CD4-positive, alpha-beta T cell (primary cell): ENCODE measurements around the gene NFATC1. TPM values are rescaled to one million over a fixed set of nuclear protein-coding genes. Genes with fewer than 3 reads are reported as not detected.

Source experiments
- ATAC-seq: fragments of 200-7000 bp; cut with Tn5 transposase; one replicate; pipeline ENCODE4 v1.10.0; 2022; ENCODE audit warnings: mild to moderate bottlenecking; ENCODE audit not compliant: poor library complexity
- CTCF ChIA-PET: fragments of 350-600 bp; sonication (Branson Sonifier 250); formaldehyde crosslinking; loops from one replicate; lab custom pipeline; 2021; ENCODE audit warnings: antibody characterized with exemption, inconsistent platforms; lab: Charles Lee
- POLR2A ChIA-PET: fragments of 350-600 bp; sonication (Branson Sonifier 250); formaldehyde crosslinking; loops from one replicate; lab custom pipeline; 2021; ENCODE audit warnings: antibody characterized with exemption, inconsistent platforms; lab: Charles Lee
- DNase-seq, 14 experiments: peaks; one replicate each; pipeline ENCODE4 v3.0.0-alpha.2; 2013 to 2020; ENCODE audit warnings: mixed read lengths in 2 of 14
- H3K27ac ChIP-seq, 2 donors: one replicate each; pipeline versions ENCODE4 v1.5.1 to v1.7.0; 2013; ENCODE audit warnings: low read length in 2 of 2, low read depth in 1 of 2, mild to moderate bottlenecking in 1 of 2
- H3K27me3 ChIP-seq, 2 experiments: 1 replicate in 1 of 2; 2 replicates in 1 of 2; pipeline versions ENCODE4 v1.6.1 to v1.7.0; 2013; ENCODE audit warnings: low read length in 2 of 2, control low read depth in 1 of 2, mild to moderate bottlenecking in 1 of 2, moderate library complexity in 1 of 2; ENCODE audit not compliant: insufficient read depth in 2 of 2, control insufficient read depth in 1 of 2
- H3K36me3 ChIP-seq: one replicate; pipeline ENCODE4 v1.6.1; 2013; ENCODE audit warnings: low read length, control low read depth; ENCODE audit not compliant: insufficient read depth
- H3K4me1 ChIP-seq: one replicate; pipeline ENCODE4 v1.6.1; 2013; ENCODE audit warnings: low read length, control low read depth; ENCODE audit not compliant: insufficient read depth
- H3K4me3 ChIP-seq: one replicate; pipeline ENCODE4 v1.5.1; 2013; ENCODE audit warnings: mild to moderate bottlenecking, low read length, moderate library complexity
- H3K9me3 ChIP-seq, 2 experiments: 1 replicate in 1 of 2; 2 replicates in 1 of 2; pipeline versions ENCODE4 v1.6.1 to v1.7.0; 2013; ENCODE audit warnings: low read length in 2 of 2, mild to moderate bottlenecking in 2 of 2, control low read depth in 1 of 2, moderate library complexity in 1 of 2; ENCODE audit not compliant: control insufficient read depth in 1 of 2, insufficient read depth in 1 of 2
- H3K27ac Mint-ChIP-seq: one replicate; pipeline ENCODE4 v1.8.0; 2020; ENCODE audit warnings: mixed read lengths
- H3K27me3 Mint-ChIP-seq: one replicate; pipeline ENCODE4 v1.8.0; 2021; ENCODE audit warnings: mixed read lengths
- H3K36me3 Mint-ChIP-seq: one replicate; pipeline ENCODE4 v1.8.0; 2021; ENCODE audit warnings: low read depth, mixed read lengths
- H3K4me1 Mint-ChIP-seq: one replicate; pipeline ENCODE4 v1.8.0; 2021; ENCODE audit warnings: low read depth, mixed read lengths
- H3K4me3 Mint-ChIP-seq: one replicate; pipeline ENCODE4 v1.8.0; 2020; ENCODE audit warnings: mild to moderate bottlenecking, mixed read lengths
- H3K9me3 Mint-ChIP-seq: one replicate; pipeline ENCODE4 v1.8.0; 2020; ENCODE audit warnings: mixed read lengths
- intact Hi-C, 2 experiments: fragments of 100-400 bp; cut with DNase I in 1 of 2; cut with micrococcal nuclease in 1 of 2; formaldehyde crosslinking; loops; one replicate each; pipeline versions ENCODE4 v1.15.1 to v1.9.0; 2023 to 2025; cut with DNase I, micrococcal nuclease
- total RNA-seq, 174 experiments: library from RNA in 2 of 174; stranded (reverse) in 2 of 174; gene quantifications; one replicate each; pipeline ENCODE4 v1.2.3 and lab custom pipeline; 2021 to 2026
- TF ChIP-seq, protein P1 (sequence below): fragments of 200-600 bp; IDR thresholded peaks from one replicate; pipeline ENCODE4 v1.8.0; 2022; ENCODE audit warnings: antibody characterized with exemption, mild to moderate bottlenecking

NFATC1 gene
- total RNA-seq, 2 experiments from 2014 or later, result 107 to 113 TPM

DNA sequence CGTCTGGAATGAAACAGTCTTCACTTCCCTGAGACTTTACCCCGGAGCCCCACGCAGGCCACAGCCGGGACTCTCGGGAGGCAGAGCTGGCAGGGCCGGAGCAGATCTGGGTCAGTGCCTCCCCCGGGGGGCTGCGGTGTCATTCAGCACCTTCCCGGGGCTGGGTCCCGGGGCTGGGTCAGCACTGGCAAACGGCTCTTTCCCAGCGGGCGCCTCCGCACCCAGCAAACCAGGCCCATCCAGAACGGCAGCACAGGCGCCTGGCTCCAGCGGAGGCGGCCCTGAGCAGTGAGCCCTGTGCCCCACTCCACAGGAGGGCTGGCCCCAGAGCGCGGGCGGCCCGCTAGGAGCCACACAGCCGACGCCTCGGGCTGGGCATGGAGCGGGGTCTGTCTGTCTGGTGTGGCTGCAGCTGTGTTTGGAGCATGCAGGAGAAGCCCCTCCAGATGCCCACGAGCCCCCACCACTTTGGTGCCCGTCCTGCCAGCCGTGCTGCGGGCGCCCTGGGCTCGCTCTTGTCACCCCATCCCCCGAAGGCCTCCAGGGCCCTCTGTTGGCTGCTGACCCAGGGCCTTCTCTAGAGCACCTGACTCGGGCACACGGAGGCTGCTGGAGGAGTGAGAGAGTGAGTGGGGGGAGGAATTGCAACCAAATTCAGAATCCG is 151.8 kb downstream of the NFATC1 start:
- Mint-ChIP-seq H3K9me3 (peaks cover 1% of the 10 kb centered on the region), H3K27me3 (no peaks in the 10 kb centered on the region), H3K36me3 (no peaks in the 10 kb centered on the region), H3K4me1 (no peaks in the 10 kb centered on the region), H3K4me3 (no peak overlapping the region), H3K27ac (no peak overlapping the region)
- POLR2A ChIA-PET, result no interaction called here
- H3K4me3 ChIP-seq, result no peak overlapping the region
- DNase-seq (no peak), ATAC-seq (no peak)
- TF ChIP-seq, protein P1, sequence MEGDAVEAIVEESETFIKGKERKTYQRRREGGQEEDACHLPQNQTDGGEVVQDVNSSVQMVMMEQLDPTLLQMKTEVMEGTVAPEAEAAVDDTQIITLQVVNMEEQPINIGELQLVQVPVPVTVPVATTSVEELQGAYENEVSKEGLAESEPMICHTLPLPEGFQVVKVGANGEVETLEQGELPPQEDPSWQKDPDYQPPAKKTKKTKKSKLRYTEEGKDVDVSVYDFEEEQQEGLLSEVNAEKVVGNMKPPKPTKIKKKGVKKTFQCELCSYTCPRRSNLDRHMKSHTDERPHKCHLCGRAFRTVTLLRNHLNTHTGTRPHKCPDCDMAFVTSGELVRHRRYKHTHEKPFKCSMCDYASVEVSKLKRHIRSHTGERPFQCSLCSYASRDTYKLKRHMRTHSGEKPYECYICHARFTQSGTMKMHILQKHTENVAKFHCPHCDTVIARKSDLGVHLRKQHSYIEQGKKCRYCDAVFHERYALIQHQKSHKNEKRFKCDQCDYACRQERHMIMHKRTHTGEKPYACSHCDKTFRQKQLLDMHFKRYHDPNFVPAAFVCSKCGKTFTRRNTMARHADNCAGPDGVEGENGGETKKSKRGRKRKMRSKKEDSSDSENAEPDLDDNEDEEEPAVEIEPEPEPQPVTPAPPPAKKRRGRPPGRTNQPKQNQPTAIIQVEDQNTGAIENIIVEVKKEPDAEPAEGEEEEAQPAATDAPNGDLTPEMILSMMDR, result no peak
- peaks cover 0 to 3% of the 10 kb centered on the region in 2 experiments for H3K27me3 ChIP-seq
- intact Hi-C loops, result no loop called here
- H3K27ac ChIP-seq, result no peak overlapping the region
- peaks cover 0 to 9% of the 10 kb centered on the region in 2 experiments for H3K9me3 ChIP-seq
- H3K4me1 ChIP-seq, result no peaks in the 10 kb centered on the region
- H3K36me3 ChIP-seq, result no peaks in the 10 kb centered on the region
- CTCF ChIA-PET, result no interaction called here

DNA sequence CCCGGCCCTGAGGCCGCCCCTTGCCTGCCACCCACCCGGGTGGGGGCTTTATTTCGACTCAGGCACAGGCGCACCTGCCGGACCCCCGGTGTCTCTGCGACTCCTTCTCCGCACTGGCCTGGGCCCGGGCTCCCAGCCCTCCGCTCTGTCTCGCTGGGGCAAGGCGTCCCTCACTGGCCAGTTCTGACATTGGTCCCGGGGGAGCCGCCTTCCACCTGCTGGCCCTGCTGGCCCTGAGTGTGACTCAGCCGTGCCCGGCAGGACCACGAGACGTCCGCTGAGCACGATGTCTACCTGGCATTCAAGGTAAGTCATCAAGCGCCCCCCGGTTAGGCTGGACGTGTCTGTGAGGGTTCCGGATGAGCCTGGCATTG is 152.3 kb downstream of the NFATC1 start:
- no peak for DNase-seq
- H3K27me3 Mint-ChIP-seq, result no peaks in the 10 kb centered on the region
- POLR2A ChIA-PET, result no interaction called here
- no peaks in the 10 kb centered on the region for H3K4me1 Mint-ChIP-seq
- H3K36me3 ChIP-seq, result no peaks in the 10 kb centered on the region
- TF ChIP-seq, protein P1, result no peak
- CTCF ChIA-PET, result no interaction called here
- no peak for ATAC-seq
- intact Hi-C loops, result no loop called here
- no peak overlapping the region for H3K4me3 ChIP-seq
- no peak overlapping the region for H3K4me3 Mint-ChIP-seq
- H3K36me3 Mint-ChIP-seq, result no peaks in the 10 kb centered on the region
- no peaks in the 10 kb centered on the region for H3K9me3 Mint-ChIP-seq
- H3K4me1 ChIP-seq, result no peaks in the 10 kb centered on the region
- peaks cover 0 to 9% of the 10 kb centered on the region in 2 experiments for H3K9me3 ChIP-seq
- H3K27me3 ChIP-seq, result peaks cover 0 to 3% of the 10 kb centered on the region in 2 experiments
- H3K27ac Mint-ChIP-seq, result no peak overlapping the region
- no peak overlapping the region for H3K27ac ChIP-seq

DNA sequence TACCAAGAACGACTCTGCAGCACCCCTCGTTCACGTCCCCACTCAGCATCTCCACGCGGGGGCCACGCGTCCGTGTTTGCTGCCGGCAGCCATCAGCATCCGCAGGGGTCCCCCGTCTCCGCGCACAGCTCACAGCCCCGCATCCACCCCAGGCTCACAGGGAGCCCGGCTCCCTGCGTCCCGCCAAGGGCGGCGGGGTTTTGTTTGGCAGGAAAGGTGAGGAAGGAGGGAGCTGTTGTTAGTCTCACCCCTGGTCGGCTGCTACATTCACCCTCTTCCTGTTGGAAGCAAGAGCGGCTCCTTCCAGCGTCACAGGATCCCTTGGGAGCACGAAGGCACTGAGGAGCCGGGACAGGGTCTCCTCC is 152.9 kb downstream of the NFATC1 start:
- Mint-ChIP-seq H3K27ac (no peak overlapping the region), H3K9me3 (no peaks in the 10 kb centered on the region), H3K36me3 (no peaks in the 10 kb centered on the region), H3K27me3 (no peaks in the 10 kb centered on the region), H3K4me1 (no peaks in the 10 kb centered on the region), H3K4me3 (no peak overlapping the region)
- Histone ChIP-seq H3K27ac (no peak overlapping the region), H3K27me3 (peaks cover 0 to 3% of the 10 kb centered on the region in 2 experiments), H3K9me3 (peaks cover 0 to 9% of the 10 kb centered on the region in 2 experiments), H3K4me3 (no peak overlapping the region), H3K4me1 (no peaks in the 10 kb centered on the region), H3K36me3 (no peaks in the 10 kb centered on the region)
- DNase-seq (no peak), ATAC-seq (no peak)
- intact Hi-C loops, result no loop called here
- POLR2A ChIA-PET, result no interaction called here
- CTCF ChIA-PET, result no interaction called here
- TF ChIP-seq, protein P1, result no peak
